ENCODE results near the gene IKZF5.
A peak's percentile ranks its signal among the peaks of the same experiment; 100 is the strongest.

Gene IKZF5

DNA sequence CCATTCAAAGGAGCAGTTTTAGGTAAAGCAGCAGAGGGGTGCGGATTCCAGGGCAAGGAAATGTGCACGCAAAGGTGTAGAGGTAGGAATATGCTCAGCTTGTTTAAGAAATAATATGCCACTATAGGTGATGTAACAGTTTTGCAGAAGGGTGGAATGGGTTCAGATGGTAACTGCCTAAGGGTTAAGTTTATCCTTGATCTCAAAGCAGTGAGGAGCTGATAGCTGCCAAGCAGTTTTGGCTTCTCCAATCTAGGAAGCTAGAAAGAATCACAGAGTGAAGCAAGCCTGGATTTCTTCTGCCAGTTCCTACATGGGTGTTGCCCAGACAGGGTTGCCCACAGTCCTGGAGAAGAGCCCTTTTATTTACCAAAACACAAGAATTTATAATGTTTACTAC is 6.2 kb upstream of the IKZF5 start:
- DNase-seq (ENCODE audit: low read depth in 3 of 3), result no peak

DNA sequence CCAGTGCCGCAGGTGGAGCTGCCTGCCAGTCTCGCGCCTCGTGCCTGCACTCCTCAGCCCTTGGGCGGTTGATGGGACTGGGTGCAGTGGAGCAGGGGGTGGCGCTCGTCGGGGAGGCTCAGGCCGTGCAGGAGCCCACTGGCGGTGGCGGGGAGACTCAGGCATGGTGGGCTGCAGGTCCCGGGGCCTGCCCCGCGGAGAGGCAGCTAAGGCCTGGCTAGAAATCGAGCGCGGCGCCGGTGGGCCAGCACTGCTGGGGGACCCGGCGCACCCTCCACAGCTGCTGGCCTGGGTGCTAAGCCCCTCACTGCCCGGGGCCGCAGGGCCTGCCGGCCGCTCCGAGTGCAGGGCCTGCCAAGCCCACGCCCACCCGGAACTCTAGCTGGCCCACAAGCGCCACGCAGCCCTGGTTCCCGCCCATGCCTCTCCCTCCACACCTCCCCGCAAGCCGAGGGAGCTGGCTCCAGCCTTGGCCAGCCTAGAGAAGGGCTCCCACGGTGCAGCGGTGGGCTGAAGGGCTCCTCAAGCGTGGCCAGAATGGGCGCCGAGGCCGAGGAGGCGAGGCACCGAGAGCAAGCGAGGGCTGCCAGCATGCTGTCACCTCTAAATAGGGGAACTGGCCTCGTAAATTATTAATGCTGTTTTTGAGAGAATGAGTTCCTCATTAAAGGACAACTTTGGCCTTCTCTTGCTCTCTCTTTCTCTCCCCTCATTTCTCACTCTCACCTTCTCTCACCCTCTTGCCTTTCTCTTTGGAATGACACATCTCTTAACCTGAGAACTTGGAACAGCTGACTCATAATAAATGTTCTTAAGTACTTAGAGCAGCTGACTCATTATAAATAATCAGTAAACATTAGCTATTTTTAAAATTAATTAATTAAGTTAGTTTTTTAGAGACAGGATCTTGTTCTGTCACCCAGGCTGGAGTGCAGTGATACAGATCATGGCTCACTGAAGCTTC is 5.1 kb upstream of the IKZF5 start:
- DNase-seq (ENCODE audit: low read depth in 3 of 3), result no peak

DNA sequence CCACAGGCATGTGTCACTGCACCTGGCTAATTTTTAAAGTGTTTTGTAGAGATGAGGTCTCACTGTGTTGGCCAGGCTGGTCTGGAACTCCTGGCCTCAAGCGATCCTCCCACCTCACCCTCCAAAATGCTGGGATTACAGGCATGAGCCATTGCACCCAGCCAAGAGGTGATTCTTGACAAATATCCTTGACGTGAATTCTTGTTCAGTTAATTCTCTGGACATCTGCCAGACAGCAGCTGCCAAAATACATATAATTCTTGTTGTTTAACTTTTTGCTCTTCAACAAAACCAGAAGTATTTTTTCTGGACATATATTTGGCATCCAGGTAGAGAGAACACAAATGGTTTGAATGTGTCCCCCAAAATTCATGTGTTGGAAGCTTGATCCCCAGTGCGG is 3.4 kb upstream of the IKZF5 start:
- DNase-seq (ENCODE audit: low read depth in 3 of 3), result no peak

DNA sequence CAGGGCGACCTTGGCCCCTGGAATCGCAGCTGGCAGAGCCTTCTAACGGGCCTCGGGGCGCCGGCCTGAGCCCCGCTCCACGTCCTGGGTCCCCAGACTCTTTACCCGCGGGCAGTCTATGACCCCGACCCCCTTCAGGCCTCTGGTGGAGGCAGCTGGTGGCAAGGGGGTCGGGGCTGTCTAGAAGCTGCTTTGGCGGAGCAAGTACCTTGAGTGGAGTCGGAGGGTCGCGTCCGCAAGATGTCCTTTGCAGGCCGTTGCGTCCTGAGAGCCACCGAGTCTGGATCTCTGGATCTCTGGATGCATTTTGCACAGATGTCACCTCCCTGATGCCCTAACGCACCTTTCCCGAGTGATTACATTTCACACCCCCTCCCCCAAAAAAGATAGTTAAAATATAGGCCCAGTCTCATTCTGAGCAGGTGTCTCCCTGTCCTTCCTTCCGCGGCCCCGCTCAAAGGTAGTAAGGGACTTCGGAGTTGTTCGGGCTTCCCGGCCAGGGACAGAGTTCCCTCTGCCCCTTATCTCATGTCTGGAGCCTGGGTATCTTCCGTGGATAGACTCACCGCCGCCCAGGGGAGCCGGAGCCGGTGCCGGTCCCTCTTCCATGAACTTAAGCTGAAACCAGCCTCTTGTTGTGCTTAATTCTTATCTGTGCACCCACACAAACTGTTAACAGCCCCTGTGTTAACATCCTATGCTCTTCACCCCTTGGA is 668 bp upstream of the IKZF5 start:
- DNase-seq (ENCODE audit: low read depth in 3 of 3), result peak in 2 of 3 experiments; percentile 0 to 5

DNA sequence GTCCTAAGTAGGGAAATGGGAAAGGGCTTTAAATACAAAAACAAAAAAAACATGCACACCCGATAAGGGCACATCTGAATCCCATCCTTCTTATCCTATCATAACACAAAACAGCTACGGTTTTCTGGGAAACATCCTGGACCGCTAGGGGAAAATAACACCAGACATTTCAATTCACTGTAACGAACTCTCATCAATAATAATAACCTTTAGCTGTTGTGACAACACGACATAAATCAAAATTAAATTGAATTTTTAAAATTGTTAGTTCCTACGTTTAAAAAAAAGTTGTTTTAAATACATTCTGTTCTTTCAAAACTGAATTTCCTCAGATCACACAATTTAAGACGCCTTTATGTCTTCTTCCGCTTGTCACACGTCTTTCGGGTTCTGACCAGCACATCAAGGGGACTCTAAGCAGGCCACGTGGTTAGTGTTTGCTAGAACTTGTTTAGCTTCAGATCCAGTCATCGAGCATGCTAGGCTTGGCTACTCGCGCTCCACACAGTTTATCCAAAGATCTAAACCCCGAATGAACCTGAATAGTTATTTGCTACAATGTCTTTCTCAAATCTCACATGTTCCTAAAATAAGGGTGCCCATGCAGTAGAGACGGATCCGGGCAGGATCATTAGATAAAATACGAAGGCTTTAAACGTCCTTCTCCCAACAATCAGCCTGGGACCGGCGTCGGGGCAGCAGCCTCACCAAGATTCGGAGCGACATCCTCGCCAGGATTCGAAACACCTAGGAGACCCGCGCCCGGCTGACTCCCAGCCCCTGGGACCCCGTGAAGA is 839 bp downstream of the IKZF5 start:
- peak in 2 of 3 experiments; percentile 5 to 23 for DNase-seq (ENCODE audit: low read depth in 3 of 3)

DNA sequence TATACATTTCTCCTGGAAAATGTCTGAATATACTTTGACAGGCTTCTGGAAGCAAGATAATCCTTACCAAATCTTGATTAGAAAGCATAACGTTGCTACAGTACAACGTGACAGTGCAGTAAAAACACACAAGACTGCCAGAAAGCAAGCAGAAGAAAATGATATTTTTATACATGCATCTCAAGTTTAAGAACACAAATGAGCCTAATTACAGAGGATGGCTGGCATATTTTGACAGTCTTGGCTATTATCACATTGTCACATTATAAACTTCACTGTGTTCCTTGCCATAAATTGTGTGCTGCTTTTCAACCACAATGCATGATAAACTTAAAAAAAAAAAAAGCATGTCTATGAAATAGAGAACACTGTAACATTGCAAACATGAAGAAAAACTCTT is 4.3 kb downstream of the IKZF5 start:
- no peak for DNase-seq (ENCODE audit: low read depth in 3 of 3)

DNA sequence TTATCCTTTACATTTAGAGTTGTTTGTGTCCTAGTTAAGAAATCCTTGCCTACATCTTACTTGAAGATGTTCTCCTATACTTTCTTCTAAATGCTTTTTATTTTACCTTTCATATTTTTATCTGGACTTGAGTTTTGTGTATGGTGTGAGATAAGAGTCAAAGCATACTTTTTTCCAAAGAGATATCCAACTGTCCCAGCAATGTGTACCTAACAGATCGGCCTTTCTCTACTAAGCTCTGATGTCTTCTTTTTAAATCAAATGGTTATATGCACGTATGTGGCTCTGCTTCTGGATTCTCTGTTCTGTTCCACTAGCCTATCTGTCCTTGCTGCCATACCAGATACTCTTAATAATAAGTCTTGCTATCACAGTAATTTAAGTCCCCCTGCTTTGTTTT is 7.2 kb downstream of the IKZF5 start:
- no peak for DNase-seq (ENCODE audit: low read depth in 3 of 3)

DNA sequence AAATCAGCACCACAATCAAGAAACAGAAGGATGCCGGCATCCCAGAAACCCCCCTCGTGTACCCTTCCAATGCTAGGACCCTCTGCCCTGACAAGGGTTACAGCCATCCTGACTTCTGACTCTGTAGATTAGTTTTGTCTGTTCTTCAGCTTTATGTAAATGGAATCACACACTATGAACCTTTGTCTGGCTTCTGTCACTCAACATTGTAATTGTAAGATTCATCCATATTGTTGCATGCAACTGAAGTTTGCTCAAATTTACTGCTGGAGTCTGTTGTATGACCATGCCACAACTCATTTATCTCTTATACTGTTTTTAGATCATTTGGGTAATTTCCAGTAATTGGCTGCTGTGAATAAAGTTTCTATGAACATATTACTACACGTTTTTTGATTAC is 8.4 kb downstream of the IKZF5 start:
- DNase-seq (ENCODE audit: low read depth in 3 of 3), result no peak

DNA sequence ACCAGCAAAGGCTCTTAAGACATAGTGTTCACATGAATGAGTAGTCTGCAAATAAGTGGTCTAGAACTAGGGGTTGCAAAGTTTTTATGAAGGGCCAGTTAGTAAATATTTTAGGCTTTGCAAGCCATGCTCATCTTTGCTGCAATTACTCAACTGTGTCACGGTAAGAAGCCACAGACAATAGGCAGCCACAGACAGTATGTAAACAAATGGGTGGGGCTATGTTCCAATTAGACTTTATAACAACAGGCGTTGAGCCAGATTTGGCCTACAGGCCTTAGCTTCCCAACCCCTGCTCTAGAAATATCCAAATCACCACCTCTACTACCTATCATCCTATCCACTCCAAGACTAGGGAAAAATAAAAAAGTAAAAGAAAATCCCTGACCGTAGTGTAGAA is 9.2 kb downstream of the IKZF5 start:
- no peak for DNase-seq (ENCODE audit: low read depth in 3 of 3)

DNA sequence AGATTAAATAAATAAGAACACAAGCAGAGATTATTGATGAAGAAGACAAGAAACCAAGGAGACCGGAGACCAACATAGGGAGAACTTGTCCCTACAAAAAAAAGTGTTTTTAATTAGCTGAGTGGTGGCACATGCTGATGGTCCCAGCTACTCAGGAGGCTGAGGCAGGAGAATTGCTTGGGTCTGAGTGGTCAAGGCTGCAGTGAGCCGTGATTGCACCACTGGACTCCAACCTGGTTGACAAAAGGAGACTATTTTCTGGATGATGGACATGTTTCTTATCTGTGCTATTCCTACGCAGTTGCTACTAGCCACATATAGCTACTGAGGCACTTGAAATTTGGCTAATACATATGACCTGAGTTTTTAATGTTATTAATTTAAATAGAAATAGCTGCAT is 9.7 kb downstream of the IKZF5 start:
- no peak for DNase-seq (ENCODE audit: low read depth in 3 of 3)

DNA sequence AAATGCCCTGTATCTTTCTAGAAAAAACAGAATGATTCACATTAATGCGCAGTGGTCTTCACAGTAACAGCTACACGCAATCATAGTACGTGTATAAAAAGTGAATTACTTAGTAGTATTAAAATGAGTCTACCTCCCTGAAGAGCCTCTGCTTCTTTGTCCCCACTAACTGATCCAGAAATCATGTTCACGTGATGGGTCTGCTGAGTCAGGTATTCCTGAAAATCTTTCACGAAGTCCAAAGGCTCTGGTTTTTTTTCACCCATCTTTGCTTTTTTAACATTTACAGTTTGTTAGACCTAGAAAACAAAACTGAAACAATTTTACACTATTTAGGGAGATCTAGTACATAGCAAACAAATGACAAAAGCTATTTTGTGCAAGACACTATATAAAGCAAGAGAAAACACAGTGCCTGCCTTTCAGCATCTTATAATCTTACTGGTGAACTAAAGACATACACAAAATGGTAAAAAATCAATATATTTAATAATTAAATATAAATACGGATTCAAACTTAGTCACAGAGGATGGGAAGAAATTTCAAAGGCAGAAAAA is 10.2 kb downstream of the IKZF5 start:
- DNase-seq (ENCODE audit: low read depth in 3 of 3), result no peak

DNA sequence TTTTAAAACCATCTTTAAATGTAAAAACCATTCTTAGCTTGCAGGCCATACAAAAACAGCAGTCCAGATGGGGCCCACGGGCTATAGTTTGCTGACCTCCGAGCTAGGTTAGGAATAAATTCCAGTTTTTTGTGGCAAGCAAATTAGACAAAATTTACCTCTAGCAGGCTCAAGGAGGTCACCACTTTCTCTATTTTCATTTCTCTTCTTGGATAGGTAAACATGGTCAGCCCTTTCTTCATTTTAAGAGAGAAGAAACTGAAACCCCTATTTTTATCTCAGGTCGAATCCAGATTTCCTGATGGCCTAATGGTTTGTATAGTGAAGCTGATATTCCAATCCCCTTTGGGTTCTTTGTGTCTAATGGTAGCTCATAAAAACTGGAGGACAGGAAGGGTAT is 10.7 kb downstream of the IKZF5 start:
- no peak for DNase-seq (ENCODE audit: low read depth in 3 of 3)

DNA sequence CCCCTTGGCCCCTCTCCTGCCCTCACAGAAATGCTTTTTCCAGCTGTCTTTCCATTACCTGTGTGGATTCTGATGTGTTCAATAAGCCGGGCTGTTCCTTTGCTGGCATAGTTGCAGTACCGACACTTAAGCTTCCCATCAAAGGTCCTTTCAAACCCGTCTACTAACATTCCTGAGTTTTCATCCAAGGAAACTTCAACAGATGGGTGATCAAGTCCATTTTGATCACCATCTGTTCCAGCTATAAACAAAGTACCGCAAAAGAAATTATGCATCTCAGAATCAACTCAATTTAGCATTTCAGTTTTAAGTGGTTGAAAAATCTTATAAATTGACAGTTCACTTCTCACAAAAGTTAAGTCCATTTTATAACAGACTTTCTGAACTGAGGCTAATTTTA is 12.7 kb downstream of the IKZF5 start:
- no peak for DNase-seq (ENCODE audit: low read depth in 3 of 3)

DNA sequence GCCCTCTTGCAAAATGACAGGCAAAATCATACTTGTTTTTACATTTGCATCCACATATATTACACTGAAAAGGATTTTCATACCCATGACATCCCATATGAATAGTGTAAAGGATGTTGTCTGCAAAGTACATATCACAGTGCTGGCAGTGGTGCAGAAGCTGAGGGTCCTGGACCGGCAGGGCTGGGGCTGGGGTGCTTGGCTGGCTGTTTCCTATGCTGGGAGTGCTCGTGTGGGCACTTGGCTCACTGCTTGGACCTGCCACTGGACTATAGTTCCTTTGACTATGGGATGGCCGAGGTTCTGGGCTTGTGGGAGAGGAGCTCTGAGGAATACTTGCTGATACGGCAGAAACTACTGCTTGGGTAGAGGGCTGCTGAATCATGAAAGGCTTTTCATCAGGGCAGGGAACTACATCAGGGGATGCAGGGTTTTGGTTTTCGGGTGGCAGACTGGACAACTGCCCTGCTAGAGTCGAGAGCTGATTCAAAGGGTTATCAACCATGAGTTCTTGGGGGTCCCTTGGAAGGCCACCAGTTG is 14.7 kb downstream of the IKZF5 start:
- no peak for DNase-seq (ENCODE audit: low read depth in 3 of 3)

DNA sequence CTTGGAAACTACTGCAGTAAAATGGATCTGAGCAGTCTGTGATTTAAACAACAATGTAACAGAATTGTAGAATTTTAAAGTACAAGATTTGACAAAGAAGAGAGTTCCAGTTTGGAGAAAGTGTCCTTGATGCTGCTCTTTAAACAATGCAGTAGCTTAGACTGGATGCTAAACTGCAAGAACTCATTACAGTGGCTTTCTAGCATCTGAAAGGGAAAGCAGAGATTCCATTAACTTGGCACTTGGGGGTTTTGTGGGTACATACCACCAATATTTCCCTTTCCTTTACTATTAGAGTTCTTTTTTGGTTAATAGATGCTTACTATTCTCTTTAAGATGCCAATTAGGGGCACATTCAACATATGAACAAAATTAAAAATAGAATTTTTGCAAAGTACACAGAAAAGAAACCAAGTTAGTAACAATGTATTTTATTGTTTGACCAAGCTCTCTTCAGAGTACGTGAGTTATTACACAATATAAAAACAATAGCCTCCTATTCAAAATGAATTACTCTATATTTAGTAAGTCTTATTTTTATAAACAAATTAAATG is 16.5 kb downstream of the IKZF5 start:
- no peak for DNase-seq (ENCODE audit: low read depth in 3 of 3)

DNA sequence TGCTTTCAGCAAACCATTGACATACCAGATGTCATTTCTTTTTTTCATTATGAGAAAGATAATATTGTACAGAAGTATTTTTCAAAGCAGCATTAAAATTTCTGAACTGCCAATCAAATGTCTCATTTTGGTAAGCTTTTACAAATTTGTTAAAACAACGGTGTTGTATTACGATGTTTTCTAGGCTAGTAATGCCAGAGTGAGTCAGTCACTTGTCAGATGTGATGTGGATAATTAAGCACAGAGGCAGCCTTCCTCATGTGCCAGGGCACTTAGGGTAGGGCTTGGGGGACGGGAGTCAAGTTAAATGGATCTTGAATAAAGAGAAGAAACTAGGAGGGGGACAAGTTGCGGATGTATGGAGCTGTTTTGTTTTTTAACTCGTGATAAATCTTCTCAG is 18.3 kb downstream of the IKZF5 start:
- DNase-seq (ENCODE audit: low read depth in 3 of 3), result no peak

DNA sequence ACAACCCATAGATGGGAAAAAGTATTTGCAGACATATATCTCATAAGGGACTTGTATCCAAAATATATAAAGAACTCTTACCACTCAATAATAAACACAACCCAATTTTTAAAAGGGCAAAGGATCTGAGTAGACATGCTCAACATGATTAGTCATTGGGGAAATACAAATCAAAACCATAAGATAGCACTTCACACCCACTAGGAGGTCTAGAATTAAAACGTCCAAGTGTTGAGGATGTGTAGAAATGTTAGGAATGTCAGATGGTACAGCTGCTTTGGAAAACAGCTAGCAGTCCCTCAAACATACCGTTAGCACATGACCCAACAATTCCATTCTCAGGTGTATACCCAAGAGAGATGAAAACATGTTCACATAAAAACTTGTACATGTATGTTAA is 20.1 kb downstream of the IKZF5 start:
- DNase-seq (ENCODE audit: low read depth in 3 of 3), result no peak

DNA sequence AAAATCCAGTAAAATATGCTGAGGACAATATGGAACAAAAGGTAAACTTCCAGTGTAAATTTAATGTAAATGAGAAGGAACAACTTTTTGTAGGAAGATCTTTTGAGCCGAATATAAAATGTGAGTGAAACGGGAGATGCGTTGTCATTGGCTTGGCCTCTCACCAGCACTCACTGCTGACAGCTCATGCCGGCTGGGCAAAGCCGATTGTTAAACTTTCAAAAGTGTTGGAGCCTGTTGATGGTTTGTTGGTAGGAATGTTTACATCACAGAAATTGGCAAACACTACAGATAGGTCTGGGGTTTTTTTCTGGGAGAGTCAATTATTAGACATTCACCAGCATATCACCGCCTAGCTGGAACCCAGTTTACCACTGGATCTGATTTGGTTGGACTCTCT is 22.3 kb downstream of the IKZF5 start:
- no peak for DNase-seq (ENCODE audit: low read depth in 3 of 3)

DNA sequence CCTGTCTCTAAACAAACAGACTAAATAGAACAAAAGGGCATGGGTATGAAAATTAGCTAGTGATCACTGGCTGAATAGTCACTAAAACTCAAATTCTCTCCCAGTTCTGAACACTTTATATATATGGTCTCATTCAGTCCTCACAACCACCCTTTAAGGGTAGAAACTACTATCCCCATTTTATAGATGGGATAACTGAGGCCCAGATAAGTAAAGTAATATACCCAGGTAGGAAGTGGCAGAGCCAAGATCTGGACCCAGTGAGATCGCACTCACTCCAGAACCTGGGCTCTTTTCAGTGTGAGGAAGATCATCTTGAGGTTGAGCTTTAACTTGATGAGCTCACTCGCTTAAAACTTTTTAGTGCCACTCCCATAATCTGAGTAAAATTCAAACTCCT is 23.9 kb downstream of the IKZF5 start:
- no peak for DNase-seq (ENCODE audit: low read depth in 3 of 3)

DNA sequence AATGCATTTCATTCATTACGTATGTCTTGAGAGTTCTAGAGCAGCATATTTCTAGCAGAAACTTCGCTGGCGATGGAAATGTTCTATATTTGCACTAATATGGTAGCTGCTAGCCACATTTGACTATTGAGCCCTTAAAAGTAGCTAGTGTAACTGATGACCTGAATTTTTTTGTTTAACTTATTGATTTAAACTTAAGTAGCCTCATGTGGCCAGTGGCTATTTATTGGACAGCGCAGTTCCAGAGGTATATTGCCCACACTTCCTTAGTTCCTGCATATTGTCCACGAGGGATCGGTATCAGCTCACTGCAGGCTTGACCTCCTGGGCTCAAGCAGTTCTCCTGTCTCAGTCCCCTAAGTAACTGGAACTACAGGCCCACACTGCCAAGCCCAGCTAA is 24.7 kb downstream of the IKZF5 start:
- no peak for DNase-seq (ENCODE audit: low read depth in 3 of 3)

DNA sequence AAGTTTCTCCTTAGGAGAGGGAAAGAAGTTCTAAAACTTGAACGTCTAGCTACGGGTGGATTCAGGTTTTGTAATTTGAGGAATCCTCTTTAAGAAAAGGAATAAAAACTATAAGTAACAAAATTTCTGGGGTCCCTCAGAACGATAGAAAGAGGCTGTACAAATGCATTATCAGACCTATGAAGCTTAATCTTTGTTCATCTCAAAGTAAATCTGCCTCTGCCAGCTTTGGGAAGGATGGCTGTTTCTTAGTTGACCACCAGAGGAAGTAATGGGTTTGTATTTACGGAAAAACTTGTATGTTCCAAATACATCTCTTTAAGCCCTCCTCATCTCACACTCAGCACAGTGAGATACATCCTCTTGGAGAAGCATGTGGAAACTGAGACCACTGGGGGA is 27.5 kb downstream of the IKZF5 start:
- no peak for DNase-seq (ENCODE audit: low read depth in 3 of 3)

Data from stimulated activated CD4-positive, alpha-beta T cell treated with anti-CD3 and anti-CD28 coated beads, TNF-alpha, amount 100 ng/mL, for 4 hours (primary cell).